ENCODE results near the gene LRRC10B.

DNA sequence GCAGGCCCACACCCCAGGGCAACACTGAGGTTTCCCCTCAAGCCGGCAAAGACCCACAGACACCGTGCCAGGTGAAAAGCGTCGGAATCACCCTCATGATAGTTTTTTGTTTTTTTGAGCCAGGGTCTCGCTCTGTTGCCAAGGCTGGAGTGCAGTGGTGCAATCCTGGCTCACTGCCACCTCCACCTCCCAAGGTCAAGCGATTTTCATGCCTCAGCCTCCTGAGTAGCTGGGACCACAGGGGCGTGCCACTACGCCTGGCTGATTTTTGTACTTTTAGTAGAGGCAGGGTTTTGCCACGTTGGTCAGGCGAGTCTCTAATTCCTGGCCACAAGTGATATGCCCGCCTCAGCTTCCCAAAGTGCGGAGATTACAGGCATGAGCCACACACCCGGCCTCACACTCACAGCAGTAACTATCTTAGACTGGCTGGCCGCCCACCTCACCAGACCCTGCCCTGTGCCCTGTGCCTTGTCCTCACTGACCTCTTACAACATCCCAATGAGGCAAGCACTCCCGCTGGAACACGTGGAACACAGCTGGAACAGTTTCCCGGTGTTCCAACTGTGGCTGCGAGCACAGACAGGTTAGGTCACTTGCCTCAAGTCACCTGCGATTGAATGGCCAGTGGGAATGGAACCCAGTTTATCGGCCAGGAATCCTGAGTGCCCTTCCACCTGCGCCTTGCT lies 21.1 kb downstream of the LRRC10B start:
- TF ChIP-seq, protein P1, sequence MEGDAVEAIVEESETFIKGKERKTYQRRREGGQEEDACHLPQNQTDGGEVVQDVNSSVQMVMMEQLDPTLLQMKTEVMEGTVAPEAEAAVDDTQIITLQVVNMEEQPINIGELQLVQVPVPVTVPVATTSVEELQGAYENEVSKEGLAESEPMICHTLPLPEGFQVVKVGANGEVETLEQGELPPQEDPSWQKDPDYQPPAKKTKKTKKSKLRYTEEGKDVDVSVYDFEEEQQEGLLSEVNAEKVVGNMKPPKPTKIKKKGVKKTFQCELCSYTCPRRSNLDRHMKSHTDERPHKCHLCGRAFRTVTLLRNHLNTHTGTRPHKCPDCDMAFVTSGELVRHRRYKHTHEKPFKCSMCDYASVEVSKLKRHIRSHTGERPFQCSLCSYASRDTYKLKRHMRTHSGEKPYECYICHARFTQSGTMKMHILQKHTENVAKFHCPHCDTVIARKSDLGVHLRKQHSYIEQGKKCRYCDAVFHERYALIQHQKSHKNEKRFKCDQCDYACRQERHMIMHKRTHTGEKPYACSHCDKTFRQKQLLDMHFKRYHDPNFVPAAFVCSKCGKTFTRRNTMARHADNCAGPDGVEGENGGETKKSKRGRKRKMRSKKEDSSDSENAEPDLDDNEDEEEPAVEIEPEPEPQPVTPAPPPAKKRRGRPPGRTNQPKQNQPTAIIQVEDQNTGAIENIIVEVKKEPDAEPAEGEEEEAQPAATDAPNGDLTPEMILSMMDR (IDR thresholded peaks at IDR 0.05): no peak
- TF ChIP-seq POLR2A (IDR thresholded peaks at IDR 0.05): no peak
